ENCODE results near the gene PRKRIP1. TPM values are rescaled to one million over a fixed set of nuclear protein-coding genes. Genes with fewer than 3 reads are reported as not detected.

The PRKRIP1 gene
- polyA plus RNA-seq, 3 donors: 6.6 to 27.0 (median 7.4) TPM

GRCh38 chr7:102464577-102465280 lies 68.6 kb downstream of the PRKRIP1 start, which contains the start of the genes ALKBH4 and LRWD1:
ALKBH4 (minus strand) TSS chr7:102464863; CDS start chr7:102464836, 27 bp downstream.
LRWD1 (plus strand) TSS chr7:102464984; CDS start chr7:102465081, 97 bp downstream.
- Mint-ChIP-seq H3K27me3 (ENCODE audit: low read depth in 3 of 3) (peaks cover 0 to 2% (median 0%) of the 10 kb centered on the region in 3 donors), H3K9me3 (no peaks in the 10 kb centered on the region), H3K4me1 (peaks cover 26% of the 10 kb centered on the region), H3K4me3 (peak within 1 kb of the TSS; percentile 93 to 95), H3K27ac (peak within 1 kb of the TSS in 6 of 7 donors; percentile 72 to 92 (median 84)), H3K36me3 (peaks cover 2 to 11% of the 10 kb centered on the region in 2 donors)
- DNase-seq: peak; percentile 95
- H3K36me3 ChIP-seq (replicated peaks in 1 of 2; ENCODE audit: control insufficient read depth in 1 of 2, insufficient read depth in 2 of 2, low read length in 2 of 2): no peaks in the 10 kb centered on the region
- TF ChIP-seq, protein P1, sequence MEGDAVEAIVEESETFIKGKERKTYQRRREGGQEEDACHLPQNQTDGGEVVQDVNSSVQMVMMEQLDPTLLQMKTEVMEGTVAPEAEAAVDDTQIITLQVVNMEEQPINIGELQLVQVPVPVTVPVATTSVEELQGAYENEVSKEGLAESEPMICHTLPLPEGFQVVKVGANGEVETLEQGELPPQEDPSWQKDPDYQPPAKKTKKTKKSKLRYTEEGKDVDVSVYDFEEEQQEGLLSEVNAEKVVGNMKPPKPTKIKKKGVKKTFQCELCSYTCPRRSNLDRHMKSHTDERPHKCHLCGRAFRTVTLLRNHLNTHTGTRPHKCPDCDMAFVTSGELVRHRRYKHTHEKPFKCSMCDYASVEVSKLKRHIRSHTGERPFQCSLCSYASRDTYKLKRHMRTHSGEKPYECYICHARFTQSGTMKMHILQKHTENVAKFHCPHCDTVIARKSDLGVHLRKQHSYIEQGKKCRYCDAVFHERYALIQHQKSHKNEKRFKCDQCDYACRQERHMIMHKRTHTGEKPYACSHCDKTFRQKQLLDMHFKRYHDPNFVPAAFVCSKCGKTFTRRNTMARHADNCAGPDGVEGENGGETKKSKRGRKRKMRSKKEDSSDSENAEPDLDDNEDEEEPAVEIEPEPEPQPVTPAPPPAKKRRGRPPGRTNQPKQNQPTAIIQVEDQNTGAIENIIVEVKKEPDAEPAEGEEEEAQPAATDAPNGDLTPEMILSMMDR (IDR thresholded peaks at IDR 0.05): peak; percentile 45
- peak within 1 kb of the TSS; percentile 19 to 87 for H3K27ac ChIP-seq (ENCODE audit: low read depth in 1 of 2, low read length in 2 of 2)
- H2AFZ ChIP-seq (ENCODE audit: insufficient read depth, low read depth, low read length, poor library complexity, severe bottlenecking): peak within 1 kb of the TSS; percentile 100
- H4K20me1 ChIP-seq (ENCODE audit: insufficient read depth, low read length): no peaks in the 10 kb centered on the region
- H3K9me3 ChIP-seq (replicated peaks in 1 of 2; ENCODE audit: control insufficient read depth in 1 of 2, insufficient read depth in 1 of 2, low read length in 2 of 2): no peaks in the 10 kb centered on the region
- H3K4me3 ChIP-seq (replicated peaks in 1 of 3; ENCODE audit: low read depth in 2 of 3, low read length in 3 of 3): peak within 1 kb of the TSS; percentile 89 to 100 (median 99)
- H3K9ac ChIP-seq (ENCODE audit: insufficient read depth, low read length, poor library complexity, severe bottlenecking): peak within 1 kb of the TSS; percentile 90
- under 1% methylated on average over 78 of the region's 81 CpGs for WGBS (ENCODE audit: insufficient coverage)
- H3K4me2 ChIP-seq (replicated peaks; ENCODE audit: extremely low read depth, low read length, poor library complexity, severe bottlenecking): peak within 1 kb of the TSS; percentile 91
- H3K79me2 ChIP-seq (ENCODE audit: insufficient read depth, low read length): peaks cover 29% of the 10 kb centered on the region
- no peaks in the 10 kb centered on the region for H3K27me3 ChIP-seq (ENCODE audit: control insufficient read depth in 2 of 2, insufficient read depth in 2 of 2, low read length in 2 of 2)
- peaks cover 19 to 20% of the 10 kb centered on the region in 2 donors for H3K4me1 ChIP-seq (ENCODE audit: control insufficient read depth in 1 of 2, insufficient read depth in 2 of 2, low read length in 2 of 2)
- intact Hi-C loops (cut with micrococcal nuclease): loop anchor here in 1 of 2 donors (2.0 to 10.0 kb wide), 2 partner anchors 52 to 180 kb away; partner anchors contain the start of gene SH2B2

GRCh38 chr7:102466097-102466496 lies 69.9 kb downstream of the PRKRIP1 start:
- intact Hi-C loops (cut with micrococcal nuclease): loop anchor here in 1 of 2 donors (10.0 kb wide), 1 partner anchor 181 kb away; the partner anchor contains the start of gene SH2B2
- Histone ChIP-seq H3K9ac (ENCODE audit: insufficient read depth, low read length, poor library complexity, severe bottlenecking) (no peak overlapping the region), H3K4me2 (replicated peaks; ENCODE audit: extremely low read depth, low read length, poor library complexity, severe bottlenecking) (peak overlapping the region; percentile 91), H3K9me3 (replicated peaks in 1 of 2; ENCODE audit: control insufficient read depth in 1 of 2, insufficient read depth in 1 of 2, low read length in 2 of 2) (no peaks in the 10 kb centered on the region), H2AFZ (ENCODE audit: insufficient read depth, low read depth, low read length, poor library complexity, severe bottlenecking) (no peak overlapping the region), H3K4me1 (ENCODE audit: control insufficient read depth in 1 of 2, insufficient read depth in 2 of 2, low read length in 2 of 2) (peaks cover 19 to 20% of the 10 kb centered on the region in 2 donors), H3K27me3 (ENCODE audit: control insufficient read depth in 2 of 2, insufficient read depth in 2 of 2, low read length in 2 of 2) (no peaks in the 10 kb centered on the region), H3K27ac (ENCODE audit: low read depth in 1 of 2, low read length in 2 of 2) (no peak overlapping the region), H4K20me1 (ENCODE audit: insufficient read depth, low read length) (no peaks in the 10 kb centered on the region), H3K79me2 (ENCODE audit: insufficient read depth, low read length) (peaks cover 29% of the 10 kb centered on the region), H3K4me3 (replicated peaks in 1 of 3; ENCODE audit: low read depth in 2 of 3, low read length in 3 of 3) (no peak overlapping the region), H3K36me3 (replicated peaks in 1 of 2; ENCODE audit: control insufficient read depth in 1 of 2, insufficient read depth in 2 of 2, low read length in 2 of 2) (no peaks in the 10 kb centered on the region)
- TF ChIP-seq, protein P1 (IDR thresholded peaks at IDR 0.05): no peak
- H3K4me1 Mint-ChIP-seq: peaks cover 26% of the 10 kb centered on the region
- peaks cover 2 to 8% of the 10 kb centered on the region in 2 donors for H3K36me3 Mint-ChIP-seq
- H3K27me3 Mint-ChIP-seq (ENCODE audit: low read depth in 3 of 3): peaks cover 0 to 2% (median 2%) of the 10 kb centered on the region in 3 donors
- 100% methylated on average over 2 of the region's 7 CpGs for WGBS (ENCODE audit: insufficient coverage)
- H3K9me3 Mint-ChIP-seq: no peaks in the 10 kb centered on the region
- H3K27ac Mint-ChIP-seq: no peak overlapping the region
- peak overlapping the region; percentile 88 to 93 for H3K4me3 Mint-ChIP-seq
- DNase-seq: no peak

All from CD14-positive monocyte (primary cell).